A673 (cell line): Measurements from ENCODE around the gene MAP3K5.

ENCODE experiments used
- EZH2 ChIP-seq: fragments of 200-600 bp; sonication (generic); IDR thresholded peaks from 2 replicates; pipeline ENCODE4 v1.6.1; 2017; ENCODE audit warnings: borderline replicate concordance, low read depth, mild to moderate bottlenecking, mixed read lengths, antibody characterized with exemption, low read length; ENCODE audit not compliant: poor library complexity, severe bottlenecking
- TF ChIP-seq, protein P1 (sequence below): fragments of 300-800, 200-600 bp; sonication (generic); conservative IDR thresholded peaks from 2 replicates; pipeline ENCODE4 v1.5.1; 2017; ENCODE audit warnings: low read depth, mild to moderate bottlenecking, antibody characterized with exemption, low read length, moderate library complexity, mixed read lengths

DNA sequence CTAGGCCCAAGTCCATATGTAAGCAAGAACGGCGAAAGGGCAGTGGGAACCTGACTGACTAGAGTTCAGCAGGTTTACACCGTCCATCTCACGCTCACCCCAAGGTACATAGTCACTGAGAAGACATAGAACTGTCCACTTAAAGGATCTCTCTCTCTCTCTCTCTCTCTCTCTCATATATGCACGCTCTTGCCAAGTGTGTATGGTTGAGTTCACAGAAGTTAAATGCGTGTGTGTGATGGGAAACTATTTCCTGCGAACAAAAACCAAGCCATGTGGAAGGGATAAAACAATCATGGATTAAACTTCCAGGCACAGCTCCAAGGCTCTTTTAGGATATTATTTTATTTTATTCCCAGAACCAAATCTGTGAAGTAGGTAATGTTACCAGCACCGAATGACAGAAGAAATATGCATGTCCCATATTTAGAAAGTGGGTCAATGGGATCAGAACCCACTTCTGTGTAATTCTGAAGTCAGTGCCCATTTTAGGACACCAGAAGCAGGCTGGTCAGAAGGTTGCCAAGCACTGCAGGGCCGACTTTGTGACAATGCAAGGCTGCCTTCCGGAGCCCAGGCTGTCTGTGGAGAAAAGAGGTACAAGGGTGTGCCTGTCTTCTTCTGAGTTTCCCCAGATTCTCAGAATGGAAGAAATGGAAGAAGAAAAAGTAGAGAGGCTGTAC is 192.8 kb downstream of the MAP3K5 start:
- TF ChIP-seq, protein P1, sequence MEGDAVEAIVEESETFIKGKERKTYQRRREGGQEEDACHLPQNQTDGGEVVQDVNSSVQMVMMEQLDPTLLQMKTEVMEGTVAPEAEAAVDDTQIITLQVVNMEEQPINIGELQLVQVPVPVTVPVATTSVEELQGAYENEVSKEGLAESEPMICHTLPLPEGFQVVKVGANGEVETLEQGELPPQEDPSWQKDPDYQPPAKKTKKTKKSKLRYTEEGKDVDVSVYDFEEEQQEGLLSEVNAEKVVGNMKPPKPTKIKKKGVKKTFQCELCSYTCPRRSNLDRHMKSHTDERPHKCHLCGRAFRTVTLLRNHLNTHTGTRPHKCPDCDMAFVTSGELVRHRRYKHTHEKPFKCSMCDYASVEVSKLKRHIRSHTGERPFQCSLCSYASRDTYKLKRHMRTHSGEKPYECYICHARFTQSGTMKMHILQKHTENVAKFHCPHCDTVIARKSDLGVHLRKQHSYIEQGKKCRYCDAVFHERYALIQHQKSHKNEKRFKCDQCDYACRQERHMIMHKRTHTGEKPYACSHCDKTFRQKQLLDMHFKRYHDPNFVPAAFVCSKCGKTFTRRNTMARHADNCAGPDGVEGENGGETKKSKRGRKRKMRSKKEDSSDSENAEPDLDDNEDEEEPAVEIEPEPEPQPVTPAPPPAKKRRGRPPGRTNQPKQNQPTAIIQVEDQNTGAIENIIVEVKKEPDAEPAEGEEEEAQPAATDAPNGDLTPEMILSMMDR = no peak
- no peak for TF ChIP-seq EZH2
